ENCODE results near the gene ELMO1. TPM values are rescaled to one million over a fixed set of nuclear protein-coding genes. Genes with fewer than 3 reads are reported as not detected.

ELMO1 gene
- total and polyA plus RNA-seq, 2 experiments from 2014 or later = 19.7 to 28.7 TPM

DNA sequence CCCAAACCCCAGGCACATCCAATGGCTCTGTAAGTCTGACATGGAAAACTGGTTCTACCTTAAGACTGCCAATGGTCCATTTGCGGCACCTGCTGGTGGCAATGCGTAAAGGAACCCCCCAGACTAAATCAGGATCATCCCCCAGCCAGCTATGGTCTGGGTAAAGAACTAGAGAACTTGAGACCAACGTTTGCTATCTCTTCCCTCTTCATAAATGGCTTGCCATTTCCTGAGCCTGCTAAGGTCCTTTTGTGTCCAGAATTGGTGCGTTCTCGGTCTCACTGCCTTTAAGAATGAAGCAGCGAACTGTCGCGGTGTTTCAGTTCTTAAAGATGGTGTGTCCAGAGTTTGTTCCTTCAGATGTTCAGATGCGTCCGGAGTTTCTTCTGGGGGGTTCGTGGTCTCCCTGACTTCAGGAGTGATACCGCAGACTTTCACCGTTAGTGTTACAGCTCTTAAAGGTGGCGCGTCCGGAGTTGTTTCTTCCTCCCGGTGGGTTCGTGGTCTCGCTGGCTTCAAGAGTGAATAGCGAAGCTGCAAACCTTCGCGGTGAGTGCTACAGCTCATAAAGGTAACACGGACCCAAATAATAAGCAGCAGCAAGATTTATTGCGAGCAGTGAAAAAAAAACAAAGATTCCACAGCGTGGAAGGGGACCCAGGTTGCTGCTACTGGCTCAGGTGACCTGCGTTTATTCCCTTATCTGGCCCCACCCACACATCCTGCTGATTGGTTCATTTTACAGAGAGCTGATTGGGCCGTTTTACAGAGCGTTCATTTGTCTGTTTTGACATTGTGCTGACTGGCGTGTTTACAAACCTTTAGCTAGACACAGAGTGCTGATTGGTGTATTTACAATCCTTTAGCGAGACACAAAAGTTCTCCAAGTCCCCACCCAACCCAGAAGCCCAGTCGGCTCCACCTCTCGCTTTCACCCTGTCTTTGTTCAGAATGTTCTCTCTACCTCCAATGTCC is 95.4 kb downstream of the ELMO1 start:
- H3K27ac ChIP-seq = peak overlapping the region; percentile 81
- no peak overlapping the region for H3K4me3 ChIP-seq
- H3K4me2 ChIP-seq = no peak overlapping the region
- H2AFZ ChIP-seq = no peak overlapping the region
- peaks cover 21% of the 10 kb centered on the region for H3K4me1 ChIP-seq (ENCODE audit: insufficient read depth)
- H3K36me3 ChIP-seq (replicated peaks; ENCODE audit: insufficient read depth, low read depth) = no peaks in the 10 kb centered on the region
- H3K9me2 ChIP-seq (replicated peaks; ENCODE audit: insufficient read depth) = no peaks in the 10 kb centered on the region
- H3K79me2 ChIP-seq = no peaks in the 10 kb centered on the region
- 91% methylated on average over 32 of the region's 32 CpGs for WGBS (ENCODE audit: low lambda C conversion rate, missing lambda C conversion rate)
- no peaks in the 10 kb centered on the region for H3K9me3 ChIP-seq (ENCODE audit: low read depth)
- DNase-seq (ENCODE audit: low spot score) = no peak
- TF ChIP-seq EZH2phosphoT487 (IDR thresholded peaks at IDR 0.05; ENCODE audit: low read depth, severe bottlenecking, unreplicated experiment) (no peak), EZH2 (IDR thresholded peaks at IDR 0.05; ENCODE audit: borderline replicate concordance) (no peak)
- TF ChIP-seq, protein P1, sequence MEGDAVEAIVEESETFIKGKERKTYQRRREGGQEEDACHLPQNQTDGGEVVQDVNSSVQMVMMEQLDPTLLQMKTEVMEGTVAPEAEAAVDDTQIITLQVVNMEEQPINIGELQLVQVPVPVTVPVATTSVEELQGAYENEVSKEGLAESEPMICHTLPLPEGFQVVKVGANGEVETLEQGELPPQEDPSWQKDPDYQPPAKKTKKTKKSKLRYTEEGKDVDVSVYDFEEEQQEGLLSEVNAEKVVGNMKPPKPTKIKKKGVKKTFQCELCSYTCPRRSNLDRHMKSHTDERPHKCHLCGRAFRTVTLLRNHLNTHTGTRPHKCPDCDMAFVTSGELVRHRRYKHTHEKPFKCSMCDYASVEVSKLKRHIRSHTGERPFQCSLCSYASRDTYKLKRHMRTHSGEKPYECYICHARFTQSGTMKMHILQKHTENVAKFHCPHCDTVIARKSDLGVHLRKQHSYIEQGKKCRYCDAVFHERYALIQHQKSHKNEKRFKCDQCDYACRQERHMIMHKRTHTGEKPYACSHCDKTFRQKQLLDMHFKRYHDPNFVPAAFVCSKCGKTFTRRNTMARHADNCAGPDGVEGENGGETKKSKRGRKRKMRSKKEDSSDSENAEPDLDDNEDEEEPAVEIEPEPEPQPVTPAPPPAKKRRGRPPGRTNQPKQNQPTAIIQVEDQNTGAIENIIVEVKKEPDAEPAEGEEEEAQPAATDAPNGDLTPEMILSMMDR (IDR thresholded peaks at IDR 0.05; ENCODE audit: poor library complexity) = peak; percentile 12
- no peaks in the 10 kb centered on the region for H3K27me3 ChIP-seq
- no peaks in the 10 kb centered on the region for H4K20me1 ChIP-seq (ENCODE audit: insufficient read depth, poor library complexity, severe bottlenecking)

DNA sequence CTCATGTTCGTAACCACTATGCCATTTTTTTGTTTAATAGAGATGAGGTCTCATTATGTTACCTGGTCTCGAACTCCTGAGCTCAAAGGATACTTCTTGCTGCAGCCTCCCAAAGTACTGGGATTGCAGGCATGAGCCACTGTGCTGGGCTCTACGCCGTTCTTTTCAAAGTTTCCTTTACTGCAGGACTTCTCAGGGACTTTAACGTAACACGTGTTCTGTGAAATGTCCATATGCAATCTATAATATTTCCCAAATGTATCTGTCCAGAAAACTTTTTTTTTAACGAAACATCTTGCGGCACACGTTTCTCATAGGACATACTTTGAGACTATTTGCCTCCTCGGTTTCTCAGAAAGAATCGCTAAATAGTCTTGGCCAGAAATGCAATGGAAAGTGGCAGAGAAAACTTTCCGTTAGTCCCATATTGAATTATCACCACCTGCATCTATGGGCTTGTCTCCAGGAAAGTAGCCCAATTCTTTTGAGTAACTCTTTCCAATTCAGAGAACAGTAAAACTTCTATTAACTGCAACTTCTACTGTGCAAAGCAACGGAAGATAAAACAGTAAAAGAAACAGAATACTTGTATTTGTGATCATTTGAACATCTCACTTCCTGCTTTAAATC is 96.3 kb downstream of the ELMO1 start:
- H3K4me3 ChIP-seq = no peak overlapping the region
- H2AFZ ChIP-seq = no peak overlapping the region
- H3K27ac ChIP-seq = no peak overlapping the region
- no peaks in the 10 kb centered on the region for H3K9me3 ChIP-seq (ENCODE audit: low read depth)
- no peaks in the 10 kb centered on the region for H3K9me2 ChIP-seq (replicated peaks; ENCODE audit: insufficient read depth)
- 92% methylated on average over 13 of the region's 13 CpGs for WGBS (ENCODE audit: low lambda C conversion rate, missing lambda C conversion rate)
- DNase-seq (ENCODE audit: low spot score) = no peak
- no peaks in the 10 kb centered on the region for H3K79me2 ChIP-seq
- no peaks in the 10 kb centered on the region for H3K36me3 ChIP-seq (replicated peaks; ENCODE audit: insufficient read depth, low read depth)
- H3K4me1 ChIP-seq (ENCODE audit: insufficient read depth) = peaks cover 14% of the 10 kb centered on the region
- no peak overlapping the region for H3K4me2 ChIP-seq
- H4K20me1 ChIP-seq (ENCODE audit: insufficient read depth, poor library complexity, severe bottlenecking) = no peaks in the 10 kb centered on the region
- TF ChIP-seq EZH2phosphoT487 (IDR thresholded peaks at IDR 0.05; ENCODE audit: low read depth, severe bottlenecking, unreplicated experiment) (no peak), EZH2 (IDR thresholded peaks at IDR 0.05; ENCODE audit: borderline replicate concordance) (no peak)
- TF ChIP-seq, protein P1 (IDR thresholded peaks at IDR 0.05; ENCODE audit: poor library complexity) = no peak
- no peaks in the 10 kb centered on the region for H3K27me3 ChIP-seq

DNA sequence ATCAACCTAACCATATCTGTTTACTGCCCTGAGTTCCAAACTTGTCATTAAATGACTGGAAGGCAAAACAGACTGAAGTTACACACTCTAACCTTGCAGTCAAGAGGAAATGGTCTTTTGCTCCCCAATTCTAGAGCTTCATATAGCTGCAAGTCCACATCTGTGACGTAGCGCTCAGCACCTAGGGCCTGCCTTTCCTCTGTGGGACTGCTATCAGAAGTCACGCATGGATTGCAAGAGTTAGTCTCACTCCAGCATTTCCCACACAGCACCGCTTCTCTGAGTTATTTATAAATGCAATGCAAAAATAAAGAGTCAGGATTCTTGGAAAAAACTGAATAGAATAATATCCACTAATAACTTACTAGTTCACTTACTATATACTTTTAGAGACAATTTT is 96.9 kb downstream of the ELMO1 start:
- WGBS (ENCODE audit: low lambda C conversion rate, missing lambda C conversion rate) = 97% methylated on average over 4 of the region's 4 CpGs
- Histone ChIP-seq H3K27ac (no peak overlapping the region), H3K4me2 (no peak overlapping the region), H3K36me3 (replicated peaks; ENCODE audit: insufficient read depth, low read depth) (no peaks in the 10 kb centered on the region), H3K4me1 (ENCODE audit: insufficient read depth) (peaks cover 13% of the 10 kb centered on the region), H3K9me3 (ENCODE audit: low read depth) (no peaks in the 10 kb centered on the region), H4K20me1 (ENCODE audit: insufficient read depth, poor library complexity, severe bottlenecking) (no peaks in the 10 kb centered on the region), H3K9me2 (replicated peaks; ENCODE audit: insufficient read depth) (no peaks in the 10 kb centered on the region), H3K79me2 (no peaks in the 10 kb centered on the region), H2AFZ (no peak overlapping the region), H3K27me3 (no peaks in the 10 kb centered on the region), H3K4me3 (no peak overlapping the region)
- no peak for DNase-seq (ENCODE audit: low spot score)
- TF ChIP-seq, protein P1 (IDR thresholded peaks at IDR 0.05; ENCODE audit: poor library complexity) = no peak
- TF ChIP-seq EZH2 (IDR thresholded peaks at IDR 0.05; ENCODE audit: borderline replicate concordance) (no peak), EZH2phosphoT487 (IDR thresholded peaks at IDR 0.05; ENCODE audit: low read depth, severe bottlenecking, unreplicated experiment) (no peak)

Data from hepatocyte (in vitro differentiated cells).